Liver (tissue), 3 donors: Measurements from ENCODE around the gene VAMP4.

Experiments
- GABPA ChIP-seq, 2 donors: IDR thresholded peaks in 1 of 2; conservative IDR thresholded peaks in 1 of 2; 2 replicates each; pipeline ENCODE4 v1.6.1; 2016; ENCODE audit warnings: antibody characterized with exemption in 2 of 2, mild to moderate bottlenecking in 1 of 2, moderate library complexity in 1 of 2
- JUND ChIP-seq, 2 donors: IDR thresholded peaks; 2 replicates each; pipeline ENCODE4 v1.6.1; 2016; ENCODE audit warnings: antibody characterized with exemption in 2 of 2
- REST ChIP-seq: IDR thresholded peaks from 2 replicates; pipeline ENCODE4 v1.6.1; 2016; ENCODE audit warnings: antibody characterized with exemption, mild to moderate bottlenecking
- SP1 ChIP-seq: IDR thresholded peaks from 2 replicates; pipeline ENCODE4 v1.6.1; 2018; ENCODE audit warnings: antibody characterized with exemption, mild to moderate bottlenecking
- TAF1 ChIP-seq: conservative IDR thresholded peaks from 2 replicates; pipeline ENCODE4 v1.6.1; 2016; ENCODE audit warnings: antibody characterized with exemption, mild to moderate bottlenecking
- YY1 ChIP-seq: IDR thresholded peaks from 2 replicates; pipeline ENCODE4 v1.6.1; 2016; ENCODE audit warnings: antibody characterized with exemption, mild to moderate bottlenecking
- ZBTB33 ChIP-seq: IDR thresholded peaks from 2 replicates; pipeline ENCODE4 v1.6.1; 2016; ENCODE audit warnings: antibody characterized with exemption
- TF ChIP-seq, protein P1 (sequence below): fragments of 150-350 bp; IDR thresholded peaks from 2 replicates; pipeline ENCODE4 v1.5.1; 2017; ENCODE audit warnings: improper control_type of control experiment, low read depth, low read length; ENCODE audit not compliant: missing input control
- donor health status: healthy.
- donor health status: healthy.

DNA sequence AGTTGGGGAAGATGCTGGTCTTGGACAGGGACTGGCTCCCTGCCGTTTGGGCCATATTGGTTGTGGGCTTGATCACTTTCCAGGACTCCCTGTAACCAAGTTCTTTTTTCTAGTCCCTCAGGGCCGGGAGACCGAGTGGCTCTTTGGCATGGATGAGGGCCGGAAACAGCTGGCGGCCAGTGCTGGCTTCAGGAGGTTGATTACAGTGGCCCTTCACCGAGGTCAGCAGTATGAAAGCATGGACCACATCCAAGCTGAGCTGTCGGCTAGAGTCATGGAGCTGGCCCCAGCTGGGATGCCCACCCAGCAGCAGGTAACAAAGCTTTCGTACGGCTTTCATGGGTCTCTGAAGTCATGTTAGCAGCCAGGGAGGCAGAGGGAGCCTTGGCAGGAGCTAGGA is 43.9 kb upstream of the VAMP4 start:
- no peak for TF ChIP-seq YY1
- TF ChIP-seq, protein P1, sequence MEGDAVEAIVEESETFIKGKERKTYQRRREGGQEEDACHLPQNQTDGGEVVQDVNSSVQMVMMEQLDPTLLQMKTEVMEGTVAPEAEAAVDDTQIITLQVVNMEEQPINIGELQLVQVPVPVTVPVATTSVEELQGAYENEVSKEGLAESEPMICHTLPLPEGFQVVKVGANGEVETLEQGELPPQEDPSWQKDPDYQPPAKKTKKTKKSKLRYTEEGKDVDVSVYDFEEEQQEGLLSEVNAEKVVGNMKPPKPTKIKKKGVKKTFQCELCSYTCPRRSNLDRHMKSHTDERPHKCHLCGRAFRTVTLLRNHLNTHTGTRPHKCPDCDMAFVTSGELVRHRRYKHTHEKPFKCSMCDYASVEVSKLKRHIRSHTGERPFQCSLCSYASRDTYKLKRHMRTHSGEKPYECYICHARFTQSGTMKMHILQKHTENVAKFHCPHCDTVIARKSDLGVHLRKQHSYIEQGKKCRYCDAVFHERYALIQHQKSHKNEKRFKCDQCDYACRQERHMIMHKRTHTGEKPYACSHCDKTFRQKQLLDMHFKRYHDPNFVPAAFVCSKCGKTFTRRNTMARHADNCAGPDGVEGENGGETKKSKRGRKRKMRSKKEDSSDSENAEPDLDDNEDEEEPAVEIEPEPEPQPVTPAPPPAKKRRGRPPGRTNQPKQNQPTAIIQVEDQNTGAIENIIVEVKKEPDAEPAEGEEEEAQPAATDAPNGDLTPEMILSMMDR: no peak
- TF ChIP-seq REST: no peak
- no peak for TF ChIP-seq TAF1
- TF ChIP-seq ZBTB33: no peak
- no peak for TF ChIP-seq SP1
- TF ChIP-seq GABPA (IDR thresholded peaks at IDR 0.05 in 1 of 2, conservative IDR thresholded peaks at IDR 0.05 in 1 of 2): no peak
- no peak for TF ChIP-seq JUND (IDR thresholded peaks at IDR 0.05)
